SK-N-SH treated with all-trans-retinoic acid at 6 μM for 48 hours (cell line): ENCODE results near the gene S100A3.

Experiments
- ATAC-seq: fragments of 200-7000 bp; cut with Tn5 transposase; 3 replicates; pipeline ENCODE4 v1.9.1; 2020; ENCODE audit warnings: mild to moderate bottlenecking, moderate library complexity
- ARNTL ChIP-seq: fragments of 450-650 bp; formaldehyde crosslinking; IDR thresholded peaks from 2 replicates; pipeline ENCODE4 v1.5.0; 2020; ENCODE audit warnings: low read depth, mild to moderate bottlenecking, moderate library complexity, borderline replicate concordance
- GLIS3 ChIP-seq: fragments of 250-450 bp; sonication (Bioruptor Pico); IDR thresholded peaks from 2 replicates; pipeline ENCODE4 v1.5.0; 2020; ENCODE audit warnings: mild to moderate bottlenecking, moderate library complexity
- ISL1 ChIP-seq: fragments of 250-450 bp; sonication (Bioruptor Pico); IDR thresholded peaks from 2 replicates; pipeline ENCODE4 v2.1.2; 2022; ENCODE audit warnings: mild to moderate bottlenecking, moderate library complexity
- OSR1 ChIP-seq: fragments of 250-450 bp; sonication (Bioruptor Pico); IDR thresholded peaks from 2 replicates; pipeline ENCODE4 v1.8.0; 2022; ENCODE audit warnings: moderate library complexity, mild to moderate bottlenecking, inconsistent platforms
- POU6F1 ChIP-seq: fragments of 250-450 bp; sonication (Bioruptor Pico); IDR thresholded peaks from 2 replicates; pipeline ENCODE4 v1.8.0; 2021; ENCODE audit warnings: low read depth, mild to moderate bottlenecking, moderate library complexity, borderline replicate concordance
- PPARA ChIP-seq: fragments of 250-450 bp; sonication (Bioruptor Pico); IDR thresholded peaks from 2 replicates; pipeline ENCODE4 v1.5.0; 2020; ENCODE audit warnings: mild to moderate bottlenecking, borderline replicate concordance
- TCF4 ChIP-seq: fragments of 250-450 bp; sonication (Bioruptor Pico); IDR thresholded peaks from 2 replicates; pipeline ENCODE4 v1.8.0; 2021; ENCODE audit warnings: mild to moderate bottlenecking, moderate library complexity, borderline replicate concordance
- TOX ChIP-seq: fragments of 250-450 bp; sonication (Bioruptor Pico); IDR thresholded peaks from 2 replicates; pipeline ENCODE4 v1.8.0; 2021; ENCODE audit warnings: mild to moderate bottlenecking, moderate library complexity, borderline replicate concordance
- TSHZ2 ChIP-seq: fragments of 250-450 bp; sonication (Bioruptor Pico); IDR thresholded peaks from 2 replicates; pipeline ENCODE4 v1.5.0; 2020; ENCODE audit warnings: mild to moderate bottlenecking, moderate library complexity
- ZFP3 ChIP-seq: fragments of 250-450 bp; sonication (Bioruptor Pico); IDR thresholded peaks from 2 replicates; pipeline ENCODE4 v1.5.0; 2020; ENCODE audit warnings: mild to moderate bottlenecking, moderate library complexity
- ZNF565 ChIP-seq: fragments of 450-650 bp; formaldehyde crosslinking; conservative IDR thresholded peaks from 2 replicates; pipeline ENCODE4 v1.5.0; 2020; ENCODE audit warnings: low read depth, mild to moderate bottlenecking, moderate library complexity
- ZNF8 ChIP-seq: fragments of 450-650 bp; formaldehyde crosslinking; IDR thresholded peaks from 2 replicates; pipeline ENCODE4 v1.5.0; 2020; ENCODE audit warnings: mild to moderate bottlenecking, moderate library complexity
- TF ChIP-seq, protein P1 (sequence below): fragments of 250-450 bp; sonication (Bioruptor Pico); IDR thresholded peaks from 2 replicates; pipeline ENCODE4 v1.5.1; 2020; ENCODE audit warnings: low read depth, mild to moderate bottlenecking, moderate library complexity
- TF ChIP-seq, protein P2 (sequence below): fragments of 250-450 bp; sonication (Bioruptor Pico); IDR thresholded peaks from 2 replicates; pipeline ENCODE4 v1.8.0; 2020; ENCODE audit warnings: mild to moderate bottlenecking, moderate library complexity, borderline replicate concordance
- TF ChIP-seq, protein P3 (sequence below): fragments of 250-450 bp; sonication (Bioruptor Pico); IDR thresholded peaks from 2 replicates; pipeline ENCODE4 v1.5.1; 2021; ENCODE audit warnings: mild to moderate bottlenecking, moderate library complexity

The S100A3 gene

DNA sequence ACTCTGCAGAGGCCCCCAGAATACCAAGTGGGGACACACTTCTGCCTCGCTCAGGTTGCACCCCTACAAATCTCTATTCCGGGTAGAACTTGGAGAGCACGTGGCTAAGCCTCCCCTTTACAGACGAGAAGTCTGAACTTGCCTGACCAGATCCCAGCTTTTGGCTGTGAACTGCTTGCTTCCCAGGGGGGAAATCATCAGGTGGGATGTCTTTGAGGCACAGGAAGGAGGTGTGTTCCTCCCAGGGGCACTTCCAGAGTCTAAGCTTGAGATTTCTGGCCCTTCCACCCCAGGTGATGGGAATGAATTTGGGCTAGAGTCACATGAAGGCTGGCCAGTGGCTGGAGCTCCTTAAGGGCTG is 1.3 kb upstream of the S100A3 start:
- ATAC-seq, result no peak
- TF ChIP-seq, protein P1, sequence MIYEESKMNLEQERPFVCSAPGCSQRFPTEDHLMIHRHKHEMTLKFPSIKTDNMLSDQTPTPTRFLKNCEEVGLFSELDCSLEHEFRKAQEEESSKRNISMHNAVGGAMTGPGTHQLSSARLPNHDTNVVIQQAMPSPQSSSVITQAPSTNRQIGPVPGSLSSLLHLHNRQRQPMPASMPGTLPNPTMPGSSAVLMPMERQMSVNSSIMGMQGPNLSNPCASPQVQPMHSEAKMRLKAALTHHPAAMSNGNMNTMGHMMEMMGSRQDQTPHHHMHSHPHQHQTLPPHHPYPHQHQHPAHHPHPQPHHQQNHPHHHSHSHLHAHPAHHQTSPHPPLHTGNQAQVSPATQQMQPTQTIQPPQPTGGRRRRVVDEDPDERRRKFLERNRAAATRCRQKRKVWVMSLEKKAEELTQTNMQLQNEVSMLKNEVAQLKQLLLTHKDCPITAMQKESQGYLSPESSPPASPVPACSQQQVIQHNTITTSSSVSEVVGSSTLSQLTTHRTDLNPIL (CRISPR knock-in tag), result no peak
- no peak for TF ChIP-seq TOX
- TF ChIP-seq POU6F1 (CRISPR knock-in tag), result no peak
- TF ChIP-seq ISL1 (CRISPR knock-in tag), result no peak

DNA sequence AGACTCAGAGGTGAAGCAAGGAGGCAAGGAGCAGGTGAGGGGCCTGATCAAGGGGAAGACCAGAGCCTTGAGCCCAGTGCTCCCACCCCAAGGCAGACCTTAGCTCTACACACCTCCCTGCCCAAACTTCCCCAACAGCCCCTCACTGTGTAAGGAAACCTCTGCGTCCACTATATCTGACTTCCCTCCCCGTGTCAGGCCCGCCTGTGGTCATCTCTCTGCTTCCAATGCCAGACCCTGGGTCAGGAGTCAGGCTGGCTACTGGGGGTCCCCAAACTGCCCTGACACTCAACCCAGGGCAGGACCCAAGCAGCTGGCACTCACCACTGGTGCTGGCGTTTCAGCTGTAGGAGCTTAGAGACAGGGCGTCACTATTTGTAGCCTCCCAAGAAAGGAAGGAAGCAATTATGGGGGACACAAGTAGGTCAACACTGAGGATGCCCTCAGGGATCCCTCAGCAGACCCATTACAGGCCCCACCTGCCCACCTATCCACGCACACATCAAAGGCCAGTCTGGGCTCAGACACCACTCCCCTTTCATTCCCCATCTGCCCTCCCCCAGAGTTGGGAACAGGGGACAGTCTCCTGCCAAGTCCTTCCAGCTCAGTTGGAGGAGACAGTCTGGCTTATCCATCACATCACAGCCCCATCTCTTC is 811 bp upstream of the S100A3 start:
- TF ChIP-seq ISL1 (CRISPR knock-in tag) (no peak), PPARA (no peak), ZFP3 (CRISPR knock-in tag) (no peak), OSR1 (no peak), ARNTL (CRISPR knock-in tag) (no peak), TSHZ2 (CRISPR knock-in tag) (no peak), TCF4 (no peak), GLIS3 (CRISPR knock-in tag) (no peak), ZNF565 (no peak), ZNF8 (CRISPR knock-in tag) (no peak), POU6F1 (CRISPR knock-in tag) (no peak)
- TF ChIP-seq, protein P2, sequence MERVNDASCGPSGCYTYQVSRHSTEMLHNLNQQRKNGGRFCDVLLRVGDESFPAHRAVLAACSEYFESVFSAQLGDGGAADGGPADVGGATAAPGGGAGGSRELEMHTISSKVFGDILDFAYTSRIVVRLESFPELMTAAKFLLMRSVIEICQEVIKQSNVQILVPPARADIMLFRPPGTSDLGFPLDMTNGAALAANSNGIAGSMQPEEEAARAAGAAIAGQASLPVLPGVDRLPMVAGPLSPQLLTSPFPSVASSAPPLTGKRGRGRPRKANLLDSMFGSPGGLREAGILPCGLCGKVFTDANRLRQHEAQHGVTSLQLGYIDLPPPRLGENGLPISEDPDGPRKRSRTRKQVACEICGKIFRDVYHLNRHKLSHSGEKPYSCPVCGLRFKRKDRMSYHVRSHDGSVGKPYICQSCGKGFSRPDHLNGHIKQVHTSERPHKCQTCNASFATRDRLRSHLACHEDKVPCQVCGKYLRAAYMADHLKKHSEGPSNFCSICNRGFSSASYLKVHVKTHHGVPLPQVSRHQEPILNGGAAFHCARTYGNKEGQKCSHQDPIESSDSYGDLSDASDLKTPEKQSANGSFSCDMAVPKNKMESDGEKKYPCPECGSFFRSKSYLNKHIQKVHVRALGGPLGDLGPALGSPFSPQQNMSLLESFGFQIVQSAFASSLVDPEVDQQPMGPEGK (CRISPR knock-in tag), result no peak
- TF ChIP-seq, protein P1 (CRISPR knock-in tag), result no peak
- TF ChIP-seq, protein P3, sequence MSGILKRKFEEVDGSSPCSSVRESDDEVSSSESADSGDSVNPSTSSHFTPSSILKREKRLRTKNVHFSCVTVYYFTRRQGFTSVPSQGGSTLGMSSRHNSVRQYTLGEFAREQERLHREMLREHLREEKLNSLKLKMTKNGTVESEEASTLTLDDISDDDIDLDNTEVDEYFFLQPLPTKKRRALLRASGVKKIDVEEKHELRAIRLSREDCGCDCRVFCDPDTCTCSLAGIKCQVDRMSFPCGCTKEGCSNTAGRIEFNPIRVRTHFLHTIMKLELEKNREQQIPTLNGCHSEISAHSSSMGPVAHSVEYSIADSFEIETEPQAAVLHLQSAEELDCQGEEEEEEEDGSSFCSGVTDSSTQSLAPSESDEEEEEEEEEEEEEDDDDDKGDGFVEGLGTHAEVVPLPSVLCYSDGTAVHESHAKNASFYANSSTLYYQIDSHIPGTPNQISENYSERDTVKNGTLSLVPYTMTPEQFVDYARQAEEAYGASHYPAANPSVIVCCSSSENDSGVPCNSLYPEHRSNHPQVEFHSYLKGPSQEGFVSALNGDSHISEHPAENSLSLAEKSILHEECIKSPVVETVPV (CRISPR knock-in tag), result no peak
- no peak for ATAC-seq
